GM18526 (cell line): ENCODE measurements around the gene NIM1K.

Experiments
- POLR2A ChIP-seq: IDR thresholded peaks from 3 replicates; pipeline ENCODE4 v1.6.1; 2011; ENCODE audit not compliant: insufficient read length; ENCODE audit errors: extremely low read depth

NIM1K gene

GRCh38 chr5:43210570-43210969 is 18.5 kb downstream of the NIM1K start:
- no peak for TF ChIP-seq POLR2A

- TF ChIP-seq POLR2A: no peak
These were observed 21.9 kb downstream of the NIM1K start for GRCh38 chr5:43213951-43214350.

GRCh38 chr5:43215073-43215631 is 23.1 kb downstream of the NIM1K start:
- TF ChIP-seq POLR2A: no peak

- TF ChIP-seq POLR2A: no peak
These were observed 24.9 kb downstream of the NIM1K start for GRCh38 chr5:43216941-43217340.

- TF ChIP-seq POLR2A: no peak
These were observed 27.1 kb downstream of the NIM1K start for GRCh38 chr5:43219120-43219519.

- no peak for TF ChIP-seq POLR2A
These were observed 29.5 kb downstream of the NIM1K start for GRCh38 chr5:43221502-43221901.

GRCh38 chr5:43225649-43226245 is 33.7 kb downstream of the NIM1K start:
- TF ChIP-seq POLR2A: no peak

- no peak for TF ChIP-seq POLR2A
These were observed 35.6 kb downstream of the NIM1K start for GRCh38 chr5:43227655-43228054.

- no peak for TF ChIP-seq POLR2A
These were observed 38.7 kb downstream of the NIM1K start for GRCh38 chr5:43230707-43231106.

- TF ChIP-seq POLR2A: no peak
These were observed 40.0 kb downstream of the NIM1K start for GRCh38 chr5:43231977-43232376.

- no peak for TF ChIP-seq POLR2A
These were observed 41.2 kb downstream of the NIM1K start for GRCh38 chr5:43232943-43233833.

GRCh38 chr5:43233946-43234345 is 41.9 kb downstream of the NIM1K start:
- TF ChIP-seq POLR2A: no peak

GRCh38 chr5:43236653-43237355 is 44.8 kb downstream of the NIM1K start:
- TF ChIP-seq POLR2A: no peak

GRCh38 chr5:43242196-43242595 is 50.2 kb downstream of the NIM1K start:
- TF ChIP-seq POLR2A: no peak

- TF ChIP-seq POLR2A: no peak
These were observed 51.2 kb downstream of the NIM1K start for GRCh38 chr5:43243270-43243669.
